NCI-H69 (cell line): ENCODE measurements around the gene ELFN1.

Experiments
- DNase-seq: peaks from one replicate; lab custom pipeline; 2025; lab: John Stamatoyannopoulos, UW

Gene ELFN1

GRCh38 chr7:1663857-1664651 lies 6.0 kb upstream of the ELFN1 start:
- no peak for DNase-seq

- DNase-seq = peak; percentile 68
Measured at GRCh38 chr7:1664711-1665548, 5.1 kb upstream of the ELFN1 start.

GRCh38 chr7:1665549-1666316 lies 4.3 kb upstream of the ELFN1 start:
- DNase-seq = peak; percentile 61

- DNase-seq = no peak
Measured at GRCh38 chr7:1666317-1666822, 3.7 kb upstream of the ELFN1 start.

- peak; percentile 31 for DNase-seq
Measured at GRCh38 chr7:1666823-1667565, 3.1 kb upstream of the ELFN1 start.

GRCh38 chr7:1667566-1668395 lies 2.3 kb upstream of the ELFN1 start:
- DNase-seq = peak; percentile 52

GRCh38 chr7:1668396-1669063 lies 1.5 kb upstream of the ELFN1 start:
- DNase-seq = no peak

- peak; percentile 32 for DNase-seq
Measured at GRCh38 chr7:1669064-1669951, 769 bp upstream of the ELFN1 start.

GRCh38 chr7:1670894-1671593 lies 967 bp downstream of the ELFN1 start:
- DNase-seq = no peak

GRCh38 chr7:1671594-1672451 lies 1.7 kb downstream of the ELFN1 start:
- no peak for DNase-seq

GRCh38 chr7:1672851-1673486 lies 2.9 kb downstream of the ELFN1 start:
- DNase-seq = no peak

- DNase-seq = no peak
Measured at GRCh38 chr7:1673581-1674118, 3.6 kb downstream of the ELFN1 start.

GRCh38 chr7:1674161-1675035 lies 4.3 kb downstream of the ELFN1 start:
- DNase-seq = no peak

- no peak for DNase-seq
Measured at GRCh38 chr7:1675036-1675671, 5.1 kb downstream of the ELFN1 start.
